PC-9 (cell line): Measurements from ENCODE around the gene DENND2A. TPM values are rescaled to one million over a fixed set of nuclear protein-coding genes. Genes with fewer than 3 reads are reported as not detected.
A peak's percentile ranks its signal among the peaks of the same experiment; 100 is the strongest.

Experiments used
- Bru-seq: library from RNA; stranded (reverse); fragments of 400-500 nt; gene quantifications from one replicate; lab custom pipeline; 2021; lab: Mats Ljungman, UMichigan
- BruChase-seq, 2 experiments: library from RNA; stranded (reverse); fragments of 400-500 nt; gene quantifications; one replicate each; lab custom pipeline; 2021; lab: Mats Ljungman, UMichigan
- BruUV-seq: library from RNA; stranded (reverse); fragments of 400-500 nt; replicated peaks from 2 replicates; lab custom pipeline; 2021; lab: Mats Ljungman, UMichigan
- CTCF ChIA-PET: fragments of 300-600 bp; sonication (Branson Sonifier 250); formaldehyde crosslinking; loops from one replicate; lab custom pipeline; 2022; ENCODE audit warnings: antibody characterized with exemption; lab: Charles Lee
- POLR2A ChIA-PET: fragments of 300-600 bp; sonication (Branson Sonifier 250); formaldehyde crosslinking; loops from one replicate; lab custom pipeline; 2022; ENCODE audit warnings: antibody characterized with exemption; ENCODE audit not compliant: unreplicated experiment; lab: Charles Lee
- DNase-seq, 2 experiments: peaks; one replicate each; pipeline versions ENCODE4 v3.0.0 to v3.0.0-alpha.2; 2015 to 2022; ENCODE audit warnings: mixed read lengths in 1 of 2
- H2AFZ ChIP-seq: fragments of 200-600 bp; sonication (generic); 2 replicates; pipeline ENCODE4 v1.8.1; 2017; ENCODE audit warnings: antibody characterized with exemption
- H3F3A ChIP-seq: fragments of 200-600 bp; sonication (generic); 2 replicates; pipeline ENCODE4 v1.8.1; 2017; ENCODE audit warnings: antibody characterized with exemption, mild to moderate bottlenecking, low read depth; ENCODE audit not compliant: insufficient read depth
- H3K27ac ChIP-seq: fragments of 200-600 bp; sonication (generic); 2 replicates; pipeline ENCODE4 v1.6.1; 2016; ENCODE audit warnings: mixed run types
- H3K27me3 ChIP-seq: fragments of 200-600 bp; sonication (generic); 2 replicates; pipeline ENCODE4 v1.6.1; 2016; ENCODE audit warnings: low read depth, mixed run types; ENCODE audit not compliant: insufficient read depth
- H3K36me3 ChIP-seq: fragments of 200-600 bp; sonication (generic); 2 replicates; pipeline ENCODE4 v1.6.1; 2016; ENCODE audit warnings: low read depth, mixed run types
- H3K4me1 ChIP-seq: fragments of 200-600 bp; sonication (generic); replicated peaks from 2 replicates; pipeline ENCODE4 v1.6.1; 2016; ENCODE audit warnings: mixed run types; ENCODE audit not compliant: insufficient read depth
- H3K4me2 ChIP-seq: fragments of 200-600 bp; sonication (generic); 2 replicates; pipeline ENCODE4 v1.6.1; 2017; ENCODE audit warnings: mixed run types
- H3K4me3 ChIP-seq: fragments of 200-600 bp; sonication (generic); 2 replicates; pipeline ENCODE4 v1.6.1; 2016; ENCODE audit warnings: mixed run types
- H3K79me2 ChIP-seq: fragments of 200-600 bp; sonication (generic); 2 replicates; pipeline ENCODE4 v1.6.1; 2017; ENCODE audit warnings: low read depth, mixed run types
- H3K9me2 ChIP-seq: fragments of 200-600 bp; sonication (generic); 2 replicates; pipeline ENCODE4 v1.8.1; 2017; ENCODE audit warnings: mild to moderate bottlenecking; ENCODE audit not compliant: insufficient read depth
- H3K9me3 ChIP-seq: fragments of 200-600 bp; sonication (generic); 2 replicates; pipeline ENCODE4 v1.8.1; 2016; ENCODE audit warnings: low read depth; ENCODE audit not compliant: insufficient read depth
- H4K20me1 ChIP-seq: fragments of 200-600 bp; sonication (generic); 2 replicates; pipeline ENCODE4 v1.8.1; 2017; ENCODE audit not compliant: insufficient read depth
- CTCF ChIP-seq: fragments of 200-600 bp; sonication (generic); conservative IDR thresholded peaks from 2 replicates; pipeline ENCODE4 v1.6.1; 2017; ENCODE audit warnings: mixed run types, antibody characterized with exemption, mild to moderate bottlenecking, moderate library complexity
- EZH2 ChIP-seq: fragments of 200-600 bp; sonication (generic); IDR thresholded peaks from 2 replicates; pipeline ENCODE4 v1.8.0; 2017; ENCODE audit warnings: antibody characterized with exemption, low read depth
- intact Hi-C: fragments of 100-400 bp; cut with micrococcal nuclease; formaldehyde crosslinking; loops from one replicate; pipeline ENCODE4 v1.10.0; 2022; ENCODE audit not compliant: unreplicated experiment
- long read RNA-seq: library from polyadenylated mRNA; stranded (forward); transcript quantifications from one replicate; pipeline ENCODE4 v2.0.0, GENCODE V29; 2022
- total RNA-seq: library from RNA; stranded (reverse); gene quantifications from 2 replicates; pipeline ENCODE4 v1.2.3, GENCODE V29; 2021

DENND2A gene
- total RNA-seq (3.7 and 4.2 TPM in 2 replicates), Bru-seq, nascent RNA (percentile 40 among the genes with signal in this experiment), BruChase-seq, experiment 1, labeled RNA remaining after a 2-hour chase (percentile 29 among the genes with signal in this experiment), BruChase-seq, experiment 2, labeled RNA remaining after a 6-hour chase (percentile 38 among the genes with signal in this experiment)
- long read RNA-seq, partial matches to known transcripts: 2 of 10 reads
- long read RNA-seq, other reads (novel, unspliced or antisense): 4 of 10 reads

GRCh38 chr7:140640727-140641523 lies at the start of gene DENND2A:
DENND2A (minus strand) TSS chr7:140640813; CDS start chr7:140602397, 38,416 bp downstream.
- Histone ChIP-seq H3K4me1 (peaks cover 43% of the 10 kb centered on the region), H4K20me1 (no peaks in the 10 kb centered on the region), H3K9me2 (no peaks in the 10 kb centered on the region), H3K4me2 (peak within 1 kb of the TSS; percentile 99), H3K9me3 (no peaks in the 10 kb centered on the region), H3K79me2 (peaks cover 15% of the 10 kb centered on the region), H3K36me3 (no peaks in the 10 kb centered on the region), H3F3A (peaks cover 41% of the 10 kb centered on the region), H3K27me3 (no peaks in the 10 kb centered on the region), H3K27ac (peak within 1 kb of the TSS; percentile 0; the same call in 1 of the 2 replicates), H3K4me3 (peak within 1 kb of the TSS; percentile 88), H2AFZ (peak within 1 kb of the TSS; percentile 98)
- CTCF ChIA-PET: interaction anchor here (1.0 kb wide), 1 partner anchor 12 kb away, joined by 12 read pairs; no protein-coding TSS in a partner anchor
- BruUV-seq: no TSS peak
- TF ChIP-seq CTCF (no peak), EZH2 (no peak)
- POLR2A ChIA-PET: interaction anchor here (0.6 kb wide), 2 partner anchors 16 to 211 kb away, joined by 3 to 8 read pairs; no protein-coding TSS in a partner anchor
- DNase-seq: peak in 1 of 2 experiments; percentile 49
- intact Hi-C loops: no loop called here

GRCh38 chr7:140689199-140690152 lies 48.9 kb upstream of the DENND2A start:
- H3K4me1 ChIP-seq: no peaks in the 10 kb centered on the region
- H3K36me3 ChIP-seq: no peaks in the 10 kb centered on the region
- intact Hi-C loops: no loop called here
- H3K79me2 ChIP-seq: no peaks in the 10 kb centered on the region
- CTCF ChIA-PET: no interaction called here
- no peaks in the 10 kb centered on the region for H3K9me2 ChIP-seq
- TF ChIP-seq EZH2 (no peak), CTCF (no peak)
- no peak overlapping the region for H3K27ac ChIP-seq
- DNase-seq: no peak
- BruUV-seq: no TSS peak
- peaks cover 4% of the 10 kb centered on the region; the same call in 1 of the 2 replicates for H3F3A ChIP-seq
- H3K4me2 ChIP-seq: no peak overlapping the region
- POLR2A ChIA-PET: no interaction called here
- H2AFZ ChIP-seq: no peak overlapping the region
- no peak overlapping the region for H3K4me3 ChIP-seq
- H4K20me1 ChIP-seq: no peaks in the 10 kb centered on the region
- no peaks in the 10 kb centered on the region for H3K9me3 ChIP-seq
- no peaks in the 10 kb centered on the region for H3K27me3 ChIP-seq

- Histone ChIP-seq H3K4me3 (no peak overlapping the region), H2AFZ (no peak overlapping the region), H3K36me3 (no peaks in the 10 kb centered on the region), H3K79me2 (no peaks in the 10 kb centered on the region), H4K20me1 (no peaks in the 10 kb centered on the region), H3K27me3 (no peaks in the 10 kb centered on the region), H3K27ac (no peak overlapping the region), H3K4me1 (no peaks in the 10 kb centered on the region), H3K9me3 (no peaks in the 10 kb centered on the region), H3K4me2 (no peak overlapping the region), H3F3A (peaks cover 4% of the 10 kb centered on the region; the same call in 1 of the 2 replicates), H3K9me2 (no peaks in the 10 kb centered on the region)
- CTCF ChIA-PET: no interaction called here
- TF ChIP-seq EZH2 (no peak), CTCF (no peak)
- POLR2A ChIA-PET: no interaction called here
- intact Hi-C loops: no loop called here
- no TSS peak for BruUV-seq
- no peak for DNase-seq
These were observed 47.7 kb upstream of the DENND2A start for GRCh38 chr7:140688341-140688740.
